H7 (cell line): ENCODE data around the gene TMEM45A. TPM values are rescaled to one million over a fixed set of nuclear protein-coding genes. Genes with fewer than 3 reads are reported as not detected.
"Not testable (repeated sequence)": the region's sequence is repeated elsewhere in the genome, so short reads cannot be mapped to it uniquely, and the experiment has no call there.

ENCODE experiments used
- DNase-seq: peaks from one replicate; pipeline ENCODE4 v3.0.0; 2012
- H3K27me3 ChIP-seq: 2 replicates; pipeline ENCODE4 v1.6.0; 2011; ENCODE audit warnings: mild to moderate bottlenecking, low read length; ENCODE audit not compliant: control insufficient read depth, insufficient read depth
- H3K36me3 ChIP-seq: replicated peaks from 2 replicates; pipeline ENCODE4 v1.5.1; 2011; ENCODE audit warnings: low read length; ENCODE audit not compliant: control insufficient read depth, insufficient read depth
- H3K4me3 ChIP-seq: 2 replicates; pipeline ENCODE4 v1.5.1; 2011; ENCODE audit warnings: low read depth, mild to moderate bottlenecking, control low read depth, low read length, moderate library complexity; ENCODE audit not compliant: insufficient read depth
- total RNA-seq: library from RNA; depleted of rRNA; stranded (reverse); fragments of >200 nt; shearing (Covaris generic); gene quantifications from 2 replicates; pipeline ENCODE4 v1.2.3, GENCODE V29; 2014; rRNA removed

TMEM45A gene, protein sequence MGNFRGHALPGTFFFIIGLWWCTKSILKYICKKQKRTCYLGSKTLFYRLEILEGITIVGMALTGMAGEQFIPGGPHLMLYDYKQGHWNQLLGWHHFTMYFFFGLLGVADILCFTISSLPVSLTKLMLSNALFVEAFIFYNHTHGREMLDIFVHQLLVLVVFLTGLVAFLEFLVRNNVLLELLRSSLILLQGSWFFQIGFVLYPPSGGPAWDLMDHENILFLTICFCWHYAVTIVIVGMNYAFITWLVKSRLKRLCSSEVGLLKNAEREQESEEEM
- total RNA-seq = 3.8 and 4.8 TPM in 2 replicates

DNA sequence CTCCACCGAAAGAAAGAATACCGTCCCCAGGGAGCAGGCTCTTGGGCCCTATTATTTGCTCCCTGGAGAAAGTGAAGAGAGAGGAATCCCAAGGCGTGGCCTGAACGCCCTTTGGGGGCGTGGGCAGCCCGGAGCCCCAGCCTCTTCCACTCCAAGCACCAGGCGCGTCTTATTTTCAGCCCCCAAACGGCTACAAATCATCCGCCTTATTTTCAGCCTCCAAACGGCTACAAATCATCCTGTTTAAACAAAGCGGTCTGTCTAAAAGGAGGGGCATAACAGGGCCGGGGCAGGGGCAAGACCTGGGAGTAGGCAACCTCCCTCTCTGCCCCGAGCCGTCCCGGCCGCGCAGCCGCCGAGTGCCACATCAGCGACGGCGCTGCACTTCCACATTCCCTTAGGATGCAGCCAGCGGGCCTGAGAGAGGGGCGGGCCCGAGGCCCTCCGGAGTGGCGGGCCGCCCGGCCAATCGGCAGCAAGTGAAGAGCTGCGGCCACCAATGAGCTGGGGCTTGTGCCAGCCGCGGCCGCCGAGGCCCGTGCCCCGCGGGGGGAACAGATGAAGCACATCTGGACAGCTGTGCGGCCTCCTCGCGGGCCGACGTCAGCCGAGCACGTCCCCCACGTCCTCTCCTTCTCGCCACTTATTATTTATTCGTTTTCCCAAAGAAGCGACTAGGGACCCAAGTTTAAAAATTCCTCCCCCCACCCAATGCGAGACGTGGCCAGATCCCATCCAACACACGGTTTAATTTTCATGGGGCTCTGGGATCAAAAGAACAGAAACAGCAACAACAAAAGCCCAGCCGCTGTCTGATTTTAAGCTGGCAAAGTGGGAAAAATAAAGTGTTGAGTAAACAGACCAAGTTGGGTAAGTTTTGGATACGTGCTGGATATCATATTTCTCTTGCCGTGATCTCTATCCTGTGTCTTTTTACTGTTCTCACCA lies at the start of gene TMEM45A:
TMEM45A (plus strand) TSS at position 561 of the 948 bp plus-strand sequence. CDS start 62,593 bp downstream, outside the sequence.
- DNase-seq = peak; percentile 98
- Histone ChIP-seq H3K36me3 (no peaks in the 10 kb centered on the region), H3K27me3 (no peaks in the 10 kb centered on the region), H3K4me3 (peak within 1 kb of the TSS; percentile 44)

DNA sequence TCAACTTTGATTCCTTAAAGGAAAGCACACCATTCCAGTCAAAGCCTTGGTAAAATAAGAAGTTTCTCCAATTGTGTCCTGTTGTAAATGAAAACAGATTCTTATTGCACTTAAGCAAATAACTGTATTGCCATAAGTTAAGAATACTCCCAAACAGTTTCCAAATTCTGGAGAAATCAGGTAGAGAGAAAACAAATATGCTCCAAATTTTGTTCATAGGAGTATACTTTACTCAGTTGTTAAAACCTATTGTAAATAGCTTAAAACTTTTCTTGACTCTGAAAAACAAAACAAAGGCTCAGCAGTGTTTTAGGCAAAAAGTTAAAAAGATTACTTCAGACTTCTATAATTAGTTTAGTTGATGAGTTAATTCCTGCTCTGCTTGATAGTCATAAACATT lies 48.7 kb upstream of the TMEM45A start:
- Histone ChIP-seq H3K36me3 (no peaks in the 10 kb centered on the region), H3K27me3 (no peaks in the 10 kb centered on the region), H3K4me3 (no peak overlapping the region)
- DNase-seq = no peak

DNA sequence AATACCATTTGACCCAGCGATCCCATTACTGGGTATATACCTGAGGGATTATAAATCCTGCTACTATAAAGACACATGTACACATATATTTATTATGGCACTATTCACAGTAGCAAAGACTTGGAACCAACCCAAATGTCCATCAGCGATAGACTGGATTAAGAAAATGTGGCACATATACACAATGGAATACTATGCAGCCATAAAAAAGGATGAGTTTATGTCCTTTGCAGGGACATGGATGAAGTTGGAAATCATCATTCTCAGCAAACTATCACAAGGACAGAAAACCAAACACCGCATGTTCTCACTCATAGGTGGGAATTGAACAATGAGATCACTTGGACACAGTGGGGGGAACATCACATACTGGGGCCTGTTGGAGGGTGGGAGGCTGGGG lies 45.4 kb upstream of the TMEM45A start:
- H3K27me3 ChIP-seq, DNase-seq, H3K4me3 ChIP-seq, H3K36me3 ChIP-seq: not testable (repeated sequence)

DNA sequence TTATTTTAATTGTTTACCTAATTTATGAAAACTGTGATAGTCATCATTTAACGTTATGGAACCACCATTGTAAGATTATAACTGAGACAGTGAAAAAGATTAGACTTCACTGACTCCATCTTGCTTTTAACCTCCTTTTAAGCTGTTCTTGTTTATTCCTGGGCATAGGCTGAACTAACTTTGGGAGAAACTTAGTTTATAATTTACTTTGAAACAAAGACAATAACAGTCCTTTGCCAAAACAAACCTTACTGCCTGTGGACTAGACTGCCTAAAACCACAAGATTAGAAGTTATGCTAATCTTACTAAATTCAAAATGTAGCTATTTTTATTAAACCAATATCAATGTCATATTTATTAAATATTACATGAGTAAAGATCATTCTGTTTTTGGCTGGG lies 44.3 kb upstream of the TMEM45A start:
- no peaks in the 10 kb centered on the region for H3K27me3 ChIP-seq
- H3K36me3 ChIP-seq = no peaks in the 10 kb centered on the region
- H3K4me3 ChIP-seq = no peak overlapping the region
- DNase-seq = no peak

DNA sequence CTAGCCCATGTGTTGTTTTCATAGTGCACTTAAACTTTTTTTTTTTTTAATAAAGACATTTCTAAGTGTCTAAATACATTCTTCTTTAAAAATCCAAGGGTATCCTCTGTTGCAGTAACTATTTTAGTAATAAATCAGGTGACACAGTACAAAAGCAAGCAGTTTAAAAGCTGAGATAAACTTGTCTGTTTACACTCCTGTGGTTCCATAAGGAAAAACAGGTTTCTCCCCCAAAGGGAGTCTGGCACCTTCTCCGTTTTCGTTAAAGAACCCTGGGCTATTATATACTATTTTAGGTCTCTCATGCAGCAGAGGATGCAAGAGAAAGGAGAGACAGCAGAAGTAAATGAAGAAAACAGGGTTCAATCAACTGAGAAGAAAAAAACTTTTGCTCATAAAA lies 43.2 kb upstream of the TMEM45A start:
- Histone ChIP-seq H3K4me3 (no peak overlapping the region), H3K36me3 (no peaks in the 10 kb centered on the region), H3K27me3 (no peaks in the 10 kb centered on the region)
- no peak for DNase-seq

DNA sequence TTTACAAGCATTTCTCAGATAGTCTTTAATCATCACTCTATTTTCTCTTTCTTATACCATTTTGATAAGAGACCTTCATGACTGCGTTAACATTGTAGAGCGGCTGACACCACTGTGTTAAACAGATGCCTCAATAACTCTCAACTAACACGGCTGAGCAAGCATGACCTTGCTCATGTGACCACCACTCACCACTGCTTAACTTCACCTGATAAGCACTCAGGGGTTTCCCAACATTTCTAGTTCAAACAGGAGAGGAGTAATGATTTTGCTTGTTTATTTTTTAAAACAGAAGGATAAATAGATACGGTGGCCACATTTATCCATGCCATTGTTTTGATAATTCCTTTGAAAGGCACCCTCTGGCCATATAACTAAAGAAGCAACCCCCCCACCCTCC lies 37.7 kb upstream of the TMEM45A start:
- no peak for DNase-seq
- no peak overlapping the region for H3K4me3 ChIP-seq
- H3K27me3 ChIP-seq = no peaks in the 10 kb centered on the region
- H3K36me3 ChIP-seq = no peaks in the 10 kb centered on the region

DNA sequence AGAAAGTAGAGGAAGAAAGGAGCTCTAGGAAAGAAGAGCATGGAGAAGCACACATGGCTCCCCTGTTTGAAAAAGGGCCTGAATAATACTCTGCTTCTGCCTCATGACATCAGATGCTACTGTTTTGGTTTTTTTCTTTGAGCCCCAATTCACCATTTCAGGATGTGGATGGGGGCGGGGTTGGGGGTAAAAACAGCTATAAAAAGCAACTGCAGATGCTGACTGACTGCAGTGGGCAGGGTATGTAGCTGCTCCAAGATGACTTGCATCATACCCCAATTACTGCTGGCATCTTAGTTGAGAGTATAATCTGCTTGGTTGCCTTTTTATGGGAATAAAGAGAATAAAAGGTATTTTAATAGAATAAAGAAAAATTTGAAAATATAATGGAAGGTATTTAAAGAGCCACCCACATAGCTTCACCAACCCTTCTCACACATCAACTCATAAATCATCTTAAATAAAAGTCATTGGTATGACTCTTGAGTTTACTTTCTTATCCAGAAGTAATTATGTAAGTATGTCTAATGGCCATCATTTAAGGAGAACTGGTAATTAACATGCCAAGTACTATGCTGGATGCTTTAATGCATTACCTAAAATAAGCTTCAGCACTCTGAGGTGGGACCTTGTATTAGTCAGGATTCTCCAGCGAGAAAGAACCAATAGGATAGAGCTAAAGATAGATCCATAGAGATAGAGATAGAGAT lies 36.4 kb upstream of the TMEM45A start:
- no peaks in the 10 kb centered on the region for H3K27me3 ChIP-seq
- DNase-seq = no peak
- H3K4me3 ChIP-seq = no peak overlapping the region
- no peaks in the 10 kb centered on the region for H3K36me3 ChIP-seq

DNA sequence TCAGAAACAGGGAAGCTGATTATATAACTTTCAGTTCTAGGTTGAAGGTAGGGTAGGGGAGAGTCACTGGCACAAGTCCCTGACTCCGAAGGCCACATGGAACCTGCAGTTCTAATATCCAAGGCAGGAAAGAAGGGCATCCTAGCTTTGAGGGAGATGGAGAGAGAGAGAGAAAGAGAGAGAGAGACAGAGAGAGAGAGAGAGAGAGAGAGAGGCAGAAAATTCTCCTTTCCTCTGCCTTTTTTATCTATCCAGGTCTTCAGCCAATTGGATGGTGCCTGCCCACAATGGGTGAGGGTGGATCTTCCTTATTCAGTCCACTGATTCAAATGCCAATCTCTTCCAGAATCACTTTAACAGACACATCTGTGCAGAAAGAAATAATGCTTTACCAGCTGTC lies 35.7 kb upstream of the TMEM45A start:
- Histone ChIP-seq H3K27me3 (no peaks in the 10 kb centered on the region), H3K36me3 (no peaks in the 10 kb centered on the region), H3K4me3 (no peak overlapping the region)
- DNase-seq = no peak

DNA sequence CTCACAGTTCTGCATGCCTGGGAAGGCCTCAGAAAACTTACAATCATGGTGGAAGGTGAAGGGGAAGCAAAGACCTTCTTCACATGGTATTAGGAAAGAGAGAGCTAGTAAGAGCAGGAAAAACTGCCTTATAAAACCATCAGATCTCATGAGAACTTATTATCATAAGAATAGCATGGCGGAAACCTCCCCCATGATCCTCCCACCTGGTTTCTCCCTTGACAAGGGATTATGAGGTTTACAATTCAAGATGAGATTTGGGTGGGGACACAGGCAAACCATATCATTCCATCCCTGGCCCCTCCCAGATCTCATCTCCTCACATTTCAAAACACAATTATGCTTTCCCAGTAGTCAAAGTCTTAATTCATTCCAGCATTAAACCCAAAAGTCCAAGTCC lies 34.6 kb upstream of the TMEM45A start:
- Histone ChIP-seq H3K4me3 (no peak overlapping the region), H3K27me3 (no peaks in the 10 kb centered on the region), H3K36me3 (no peaks in the 10 kb centered on the region)
- no peak for DNase-seq

DNA sequence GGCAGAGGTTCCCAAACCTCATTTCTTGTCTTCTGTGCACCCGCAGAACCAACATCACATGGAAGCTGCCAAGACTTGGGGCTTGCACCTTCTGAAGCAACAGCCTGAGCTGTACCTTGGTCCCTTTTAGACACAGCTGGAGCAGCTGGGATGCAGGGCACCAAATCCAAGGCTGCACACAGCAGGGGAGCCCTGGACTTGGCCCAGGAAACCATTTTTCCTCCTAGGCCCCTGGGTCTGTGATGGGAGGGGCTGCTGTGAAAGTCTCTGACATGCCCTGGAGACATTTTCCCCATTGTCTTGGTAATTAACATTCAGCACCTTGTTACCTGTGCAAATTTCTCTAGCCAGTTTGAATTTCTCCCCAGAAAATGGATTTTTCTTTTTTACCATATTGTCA lies 33.6 kb upstream of the TMEM45A start:
- no peak overlapping the region for H3K4me3 ChIP-seq
- DNase-seq = no peak
- no peaks in the 10 kb centered on the region for H3K27me3 ChIP-seq
- H3K36me3 ChIP-seq = no peaks in the 10 kb centered on the region

DNA sequence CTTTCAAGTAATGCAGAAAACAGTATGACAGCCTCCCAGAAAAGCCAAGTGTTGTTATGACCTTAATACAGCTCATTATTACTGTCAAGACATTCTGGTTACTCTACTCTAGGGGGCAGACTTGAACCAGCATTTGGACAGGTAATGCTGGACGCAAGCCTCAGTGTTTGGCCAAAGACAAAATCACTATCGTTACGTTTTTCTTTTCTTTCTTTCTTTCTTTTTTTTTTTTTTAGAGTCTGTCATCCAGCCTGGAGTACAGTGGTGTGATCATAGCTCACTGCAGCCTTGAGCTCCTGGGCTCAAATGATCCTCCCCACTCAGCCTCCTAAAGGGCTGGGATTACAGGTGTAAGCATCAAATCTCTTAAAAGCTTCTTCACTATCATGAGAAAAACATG lies 29.4 kb upstream of the TMEM45A start:
- no peak overlapping the region for H3K4me3 ChIP-seq
- peak; percentile 67 for DNase-seq
- no peaks in the 10 kb centered on the region for H3K36me3 ChIP-seq
- H3K27me3 ChIP-seq = no peaks in the 10 kb centered on the region

DNA sequence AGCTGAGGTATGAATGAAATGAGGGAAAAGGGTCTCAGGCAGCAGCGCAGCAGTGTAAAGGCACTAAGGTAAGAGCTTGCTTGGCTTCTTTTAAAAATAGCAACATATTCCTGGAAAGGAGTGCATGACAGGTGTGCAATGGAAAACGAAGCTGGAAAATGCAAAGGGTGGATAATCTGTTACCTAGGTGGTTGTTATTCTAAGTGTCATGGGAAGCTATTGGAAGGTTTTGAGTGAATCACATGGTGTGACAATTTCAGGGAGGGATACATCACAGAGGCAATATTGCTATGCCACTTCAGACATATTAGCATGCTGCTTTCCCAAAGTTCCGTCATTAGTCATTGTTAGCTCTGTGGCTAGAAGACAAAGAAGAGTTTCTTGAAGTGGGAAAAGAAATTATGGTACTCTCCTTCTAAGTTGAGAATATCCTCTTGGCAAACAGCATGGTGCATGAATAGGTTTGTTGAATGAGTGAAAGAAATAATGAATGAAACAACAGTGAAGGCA lies 28.7 kb upstream of the TMEM45A start:
- H3K27me3 ChIP-seq = no peaks in the 10 kb centered on the region
- no peak overlapping the region for H3K4me3 ChIP-seq
- no peaks in the 10 kb centered on the region for H3K36me3 ChIP-seq
- DNase-seq = no peak

DNA sequence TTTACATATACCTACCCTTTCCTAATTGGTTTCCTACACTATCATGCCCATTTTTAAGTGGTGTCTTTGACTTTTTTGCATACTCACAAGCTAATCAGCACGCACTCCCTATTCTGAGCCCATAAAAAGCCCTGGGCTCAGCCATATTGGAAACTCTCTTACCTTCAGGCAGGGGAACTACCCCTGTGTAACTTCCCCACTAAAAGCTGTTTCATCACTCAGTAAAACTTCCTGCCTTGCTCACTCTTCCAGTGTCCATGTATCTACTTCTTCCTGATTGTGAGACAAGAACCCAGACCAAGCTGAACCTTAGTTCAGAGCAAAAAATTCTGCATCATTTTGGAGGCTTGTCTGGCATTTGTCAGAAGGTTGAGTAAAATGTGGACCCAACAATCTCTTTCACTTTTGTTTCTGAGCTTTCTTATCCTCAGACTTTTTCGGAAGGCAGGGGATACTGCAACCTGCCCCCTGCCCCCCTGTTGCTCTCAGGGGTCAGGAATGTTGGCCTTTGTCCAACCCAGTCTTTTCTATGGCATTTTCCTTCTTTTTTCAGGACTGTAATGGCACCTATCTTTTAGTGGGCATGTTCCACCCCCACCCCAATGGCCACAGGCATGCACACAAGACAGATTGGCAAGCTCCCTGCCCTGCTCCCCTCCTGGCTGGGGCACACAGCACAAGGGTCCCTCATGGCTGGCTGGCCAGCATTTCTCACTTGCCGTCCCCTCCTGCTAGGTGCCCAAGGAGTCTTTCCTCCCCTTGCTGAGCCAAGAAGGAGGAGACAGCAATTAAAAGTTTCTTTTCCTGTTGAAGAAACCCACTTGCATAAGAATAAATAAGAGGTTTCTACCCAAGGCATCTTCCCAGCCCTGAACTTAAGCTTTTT lies 26.3 kb upstream of the TMEM45A start:
- Histone ChIP-seq H3K36me3 (no peaks in the 10 kb centered on the region), H3K27me3 (no peaks in the 10 kb centered on the region), H3K4me3 (no peak overlapping the region)
- no peak for DNase-seq

DNA sequence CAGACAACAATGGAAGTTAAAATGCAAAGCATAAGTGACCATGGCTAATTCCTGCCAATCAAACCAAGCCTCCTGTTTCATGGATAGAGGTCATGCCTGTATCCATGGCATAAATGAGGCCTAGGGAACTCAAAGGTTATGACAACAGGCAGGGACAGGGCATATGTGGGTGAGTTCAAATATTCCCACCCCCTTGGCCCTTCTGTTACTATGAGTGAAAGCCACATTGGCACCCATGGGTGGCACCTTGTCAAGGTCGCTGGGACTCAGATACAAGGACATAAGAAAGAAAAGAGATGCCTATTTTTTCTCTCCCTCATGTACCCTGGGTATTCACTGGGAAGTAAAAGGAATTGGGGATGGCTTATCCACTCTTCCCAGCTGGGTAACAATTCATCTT lies 25.3 kb upstream of the TMEM45A start:
- no peaks in the 10 kb centered on the region for H3K27me3 ChIP-seq
- H3K36me3 ChIP-seq = no peaks in the 10 kb centered on the region
- no peak for DNase-seq
- H3K4me3 ChIP-seq = no peak overlapping the region
